HAP-1 (cell line): Measurements from ENCODE around the gene SMPX.

Source experiments
- DNase-seq, 2 experiments: peaks; one replicate each; pipeline ENCODE4 v3.0.0-alpha.2; 2016 to 2020; ENCODE audit warnings: low spot score in 2 of 2
- H3K27me3 ChIP-seq: fragments of 250-450 bp; sonication (Bioruptor Pico); 2 replicates; pipeline ENCODE4 v1.5.1; 2020; ENCODE audit warnings: low read depth, mild to moderate bottlenecking, moderate library complexity
- H3K36me3 ChIP-seq: fragments of 250-450 bp; sonication (Bioruptor Pico); replicated peaks from 2 replicates; pipeline ENCODE4 v1.5.1; 2020; ENCODE audit warnings: mild to moderate bottlenecking
- H3K4me1 ChIP-seq: fragments of 250-450 bp; sonication (Bioruptor Pico); 2 replicates; pipeline ENCODE4 v1.5.1; 2020; ENCODE audit warnings: mild to moderate bottlenecking
- H3K4me3 ChIP-seq: fragments of 250-450 bp; sonication (Bioruptor Pico); 2 replicates; pipeline ENCODE4 v1.5.1; 2020; ENCODE audit warnings: mild to moderate bottlenecking, moderate library complexity
- H3K9me3 ChIP-seq: fragments of 250-450 bp; sonication (Bioruptor Pico); 2 replicates; pipeline ENCODE4 v1.5.1; 2020; ENCODE audit warnings: mild to moderate bottlenecking, moderate library complexity
- in situ Hi-C: fragments of 300-500 bp; cut with MboI; formaldehyde crosslinking; loops from 3 replicates; pipeline ENCODE4 v1.14.3; 2020; ENCODE audit warnings: low sequenced_read_pairs, inconsistent platforms, mixed read lengths

The SMPX gene

DNA sequence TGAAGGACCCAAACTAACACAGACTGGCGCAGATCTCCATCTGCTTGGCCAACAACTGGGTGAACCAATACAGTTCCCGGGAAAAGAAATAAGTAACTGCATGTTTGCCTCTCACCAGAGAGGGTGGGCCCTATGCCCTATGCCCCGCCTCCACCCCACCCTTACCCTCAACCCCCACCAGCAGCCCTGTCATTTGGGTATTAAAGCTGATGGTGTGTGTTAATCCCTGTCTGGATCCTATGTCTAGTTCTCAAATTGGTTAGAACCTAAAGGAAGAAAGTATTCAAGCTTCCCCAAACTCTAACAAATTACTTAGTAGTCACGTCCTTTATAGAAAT, 19.0 kb downstream of the SMPX start:
- H3K9me3 ChIP-seq = no peaks in the 10 kb centered on the region
- peaks cover 28% of the 10 kb centered on the region for H3K27me3 ChIP-seq
- no peak overlapping the region for H3K4me3 ChIP-seq
- in situ Hi-C loops = no loop called here
- no peak for DNase-seq
- H3K4me1 ChIP-seq = no peaks in the 10 kb centered on the region
- H3K36me3 ChIP-seq = no peaks in the 10 kb centered on the region

- in situ Hi-C loops = no loop called here
Observed at GRCh38 chrX:21738210-21738949, 19.5 kb downstream of the SMPX start.

DNA sequence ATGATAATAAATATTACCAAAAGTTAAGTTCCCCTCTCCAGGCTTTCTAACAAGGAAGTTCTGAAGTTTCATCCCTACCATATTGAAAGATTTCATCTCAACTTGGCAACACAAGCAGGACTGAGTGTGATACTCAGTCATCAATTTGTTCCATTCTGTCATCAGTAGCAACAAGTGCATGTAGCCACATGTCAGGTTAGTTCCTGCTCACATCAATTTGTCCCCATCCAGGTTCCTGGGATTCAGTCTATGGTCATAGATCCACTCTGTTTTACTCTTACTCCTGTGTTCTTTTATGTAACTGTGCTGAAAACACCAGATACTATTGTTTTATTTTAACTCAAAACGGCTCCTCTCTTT, 22.2 kb downstream of the SMPX start:
- Histone ChIP-seq H3K4me1 (no peaks in the 10 kb centered on the region), H3K4me3 (no peak overlapping the region), H3K36me3 (no peaks in the 10 kb centered on the region), H3K27me3 (peaks cover 20% of the 10 kb centered on the region), H3K9me3 (no peaks in the 10 kb centered on the region)
- in situ Hi-C loops = no loop called here
- DNase-seq = no peak

More at GRCh38 chrX:21738210-21738949, 19.5 kb downstream of the SMPX start:
- DNase-seq = no peak
- H3K9me3 ChIP-seq = no peaks in the 10 kb centered on the region
- H3K4me3 ChIP-seq = no peak overlapping the region
- no peaks in the 10 kb centered on the region for H3K36me3 ChIP-seq
- H3K4me1 ChIP-seq = no peaks in the 10 kb centered on the region
- peaks cover 27% of the 10 kb centered on the region for H3K27me3 ChIP-seq

GRCh38 chrX:21735038-21735767, 22.7 kb downstream of the SMPX start:
- H3K4me3 ChIP-seq = no peak overlapping the region
- H3K9me3 ChIP-seq = no peaks in the 10 kb centered on the region
- DNase-seq = no peak
- H3K27me3 ChIP-seq = peaks cover 20% of the 10 kb centered on the region
- no peaks in the 10 kb centered on the region for H3K4me1 ChIP-seq
- in situ Hi-C loops = no loop called here
- no peaks in the 10 kb centered on the region for H3K36me3 ChIP-seq

DNA sequence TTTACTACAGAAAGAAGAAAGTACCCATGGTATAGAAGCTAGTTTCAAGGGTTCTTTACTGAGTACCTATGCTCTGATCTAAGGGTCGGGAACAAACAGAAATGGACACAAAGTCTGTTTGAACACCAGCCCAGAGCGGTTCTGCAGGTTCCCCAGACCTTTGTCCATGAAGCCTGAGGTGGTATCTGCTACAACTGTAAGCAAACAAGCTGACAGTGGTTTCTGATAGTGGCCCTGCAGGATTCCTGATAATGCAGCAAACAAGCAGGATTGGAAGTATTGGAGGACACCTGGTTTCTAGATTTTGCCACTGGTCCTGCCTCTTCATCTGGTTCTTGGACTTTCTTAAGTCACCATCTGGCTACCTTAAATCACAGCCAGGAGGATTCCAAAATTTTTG, 23.7 kb downstream of the SMPX start:
- no peaks in the 10 kb centered on the region for H3K9me3 ChIP-seq
- no peak overlapping the region for H3K4me3 ChIP-seq
- no peaks in the 10 kb centered on the region for H3K4me1 ChIP-seq
- H3K27me3 ChIP-seq = peaks cover 18% of the 10 kb centered on the region
- H3K36me3 ChIP-seq = no peaks in the 10 kb centered on the region
- DNase-seq = no peak
- in situ Hi-C loops = no loop called here

DNA sequence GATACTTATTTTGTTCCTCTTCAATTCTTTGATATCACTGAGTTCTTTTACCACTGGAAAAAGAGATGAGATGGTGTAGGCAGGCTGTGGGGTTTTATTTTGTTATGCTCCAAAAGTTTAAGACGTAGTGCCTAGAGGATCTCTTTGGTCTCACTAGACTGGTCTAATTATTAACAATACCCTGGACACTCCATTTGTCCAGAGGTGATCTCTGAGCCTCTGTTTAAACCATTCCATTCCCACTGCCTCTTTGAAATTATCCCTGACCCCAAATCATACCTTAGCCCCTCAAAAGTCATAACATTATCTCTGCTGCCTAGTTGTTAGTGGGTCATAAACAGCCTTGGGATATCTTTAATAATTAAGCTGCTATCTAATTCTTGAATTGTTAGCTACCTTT, 24.2 kb downstream of the SMPX start:
- Histone ChIP-seq H3K4me3 (no peak overlapping the region), H3K27me3 (peaks cover 18% of the 10 kb centered on the region), H3K4me1 (no peaks in the 10 kb centered on the region), H3K36me3 (no peaks in the 10 kb centered on the region), H3K9me3 (no peaks in the 10 kb centered on the region)
- DNase-seq = no peak
- in situ Hi-C loops = no loop called here

DNA sequence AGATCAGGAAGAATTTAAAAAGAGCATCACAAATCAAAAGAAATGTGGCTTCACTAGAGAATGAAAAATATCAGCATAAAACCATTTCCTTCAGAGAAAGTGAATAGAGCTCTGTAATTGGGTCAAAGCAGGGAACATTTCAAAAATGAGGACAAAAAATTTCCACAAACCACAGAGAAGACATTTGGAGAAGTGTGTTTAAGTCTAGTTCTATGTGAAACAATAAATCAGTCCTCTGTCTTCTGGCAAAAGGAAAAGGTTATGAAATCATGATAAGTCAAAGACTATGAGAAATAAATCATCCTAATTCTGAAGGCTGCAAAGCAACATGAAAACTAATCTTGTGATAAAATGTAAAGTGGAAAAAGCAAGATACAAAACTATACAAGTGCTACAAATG, 27.9 kb downstream of the SMPX start:
- no peak for DNase-seq

GRCh38 chrX:21728276-21728968, 29.5 kb downstream of the SMPX start:
- Histone ChIP-seq H3K4me3 (no peak overlapping the region), H3K27me3 (0 out of 2 replicates have a peak, but pooled peaks cover 4% of the 10 kb centered on the region), H3K36me3 (no peaks in the 10 kb centered on the region), H3K9me3 (no peaks in the 10 kb centered on the region), H3K4me1 (no peaks in the 10 kb centered on the region)
- in situ Hi-C loops = no loop called here
- no peak for DNase-seq

More for the DNA sequence above, 27.9 kb downstream of the SMPX start:
- no peak overlapping the region for H3K4me3 ChIP-seq
- peaks cover 12% of the 10 kb centered on the region; the same call in 1 of the 2 replicates for H3K27me3 ChIP-seq
- no peaks in the 10 kb centered on the region for H3K36me3 ChIP-seq
- H3K4me1 ChIP-seq = no peaks in the 10 kb centered on the region
- in situ Hi-C loops = no loop called here
- no peaks in the 10 kb centered on the region for H3K9me3 ChIP-seq

DNA sequence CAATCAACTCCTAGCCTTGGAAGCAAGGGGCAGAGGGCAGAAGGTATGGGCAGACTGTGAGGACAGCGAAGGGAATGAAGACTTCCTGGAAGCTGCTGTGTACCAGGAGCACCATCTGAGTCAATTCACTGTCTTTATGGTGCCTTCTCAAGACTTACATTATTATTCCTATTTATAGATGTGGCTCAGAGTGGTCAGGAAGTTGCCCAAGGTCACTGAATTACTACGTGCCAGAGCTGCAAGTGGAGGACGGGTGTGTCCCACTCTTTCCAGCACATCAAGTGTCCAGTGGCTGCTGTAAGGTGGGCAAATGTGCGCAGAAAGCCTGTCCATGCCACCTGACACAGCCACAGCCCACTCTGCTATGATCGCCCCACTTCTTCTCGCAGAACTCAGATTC, 32.0 kb downstream of the SMPX start:
- in situ Hi-C loops = no loop called here
- Histone ChIP-seq H3K36me3 (no peaks in the 10 kb centered on the region), H3K9me3 (no peaks in the 10 kb centered on the region), H3K4me1 (no peaks in the 10 kb centered on the region), H3K27me3 (0 out of 2 replicates have a peak, but pooled peaks cover 4% of the 10 kb centered on the region), H3K4me3 (no peak overlapping the region)
- no peak for DNase-seq

GRCh38 chrX:21725496-21725895, 32.4 kb downstream of the SMPX start:
- DNase-seq = no peak
- Histone ChIP-seq H3K27me3 (0 out of 2 replicates have a peak, but pooled peaks cover 4% of the 10 kb centered on the region), H3K9me3 (no peaks in the 10 kb centered on the region), H3K4me1 (no peaks in the 10 kb centered on the region), H3K36me3 (no peaks in the 10 kb centered on the region), H3K4me3 (no peak overlapping the region)
- in situ Hi-C loops = no loop called here

DNA sequence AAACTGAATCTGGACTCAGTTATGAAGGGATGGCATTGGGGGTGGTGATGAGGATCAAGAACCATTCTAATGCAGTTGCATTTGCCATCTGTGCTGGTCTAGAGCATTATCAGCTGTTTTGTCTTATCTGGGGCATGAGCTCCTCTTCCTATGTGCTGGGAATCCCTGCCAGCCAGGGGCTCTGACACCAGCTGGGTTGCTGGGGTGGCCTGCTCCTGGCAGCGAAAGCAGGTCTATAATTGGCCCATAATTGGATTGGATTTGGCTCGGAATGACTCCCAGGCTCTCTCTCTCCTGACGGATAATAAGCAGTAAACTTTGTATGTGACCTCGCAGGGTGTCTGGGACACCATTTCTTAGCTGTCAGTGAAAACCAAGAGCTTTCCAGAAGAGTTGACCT, 34.1 kb downstream of the SMPX start:
- no peak for DNase-seq
- Histone ChIP-seq H3K4me3 (no peak overlapping the region), H3K36me3 (no peaks in the 10 kb centered on the region), H3K27me3 (0 out of 2 replicates have a peak, but pooled peaks cover 4% of the 10 kb centered on the region), H3K9me3 (no peaks in the 10 kb centered on the region), H3K4me1 (no peaks in the 10 kb centered on the region)
- in situ Hi-C loops = no loop called here

- H3K27me3 ChIP-seq = 0 out of 2 replicates have a peak, but pooled peaks cover 4% of the 10 kb centered on the region
- in situ Hi-C loops = no loop called here
- H3K4me1 ChIP-seq = no peaks in the 10 kb centered on the region
- H3K4me3 ChIP-seq = no peak overlapping the region
- no peaks in the 10 kb centered on the region for H3K36me3 ChIP-seq
- no peaks in the 10 kb centered on the region for H3K9me3 ChIP-seq
- DNase-seq = no peak
Observed at GRCh38 chrX:21723084-21723483, 34.8 kb downstream of the SMPX start.

- no peaks in the 10 kb centered on the region for H3K4me1 ChIP-seq
- no peak overlapping the region for H3K4me3 ChIP-seq
- no peaks in the 10 kb centered on the region for H3K36me3 ChIP-seq
- H3K27me3 ChIP-seq = 0 out of 2 replicates have a peak, but pooled peaks cover 2% of the 10 kb centered on the region
- DNase-seq = no peak
- in situ Hi-C loops = no loop called here
- no peaks in the 10 kb centered on the region for H3K9me3 ChIP-seq
Observed at GRCh38 chrX:21721195-21721594, 36.7 kb downstream of the SMPX start.

- no peaks in the 10 kb centered on the region for H3K9me3 ChIP-seq
- no peaks in the 10 kb centered on the region for H3K36me3 ChIP-seq
- H3K4me3 ChIP-seq = no peak overlapping the region
- H3K27me3 ChIP-seq = 0 out of 2 replicates have a peak, but pooled peaks cover 2% of the 10 kb centered on the region
- in situ Hi-C loops = no loop called here
- H3K4me1 ChIP-seq = no peaks in the 10 kb centered on the region
- DNase-seq = no peak
Observed at GRCh38 chrX:21718575-21718974, 39.3 kb downstream of the SMPX start.
